Stimulated activated CD4-positive, alpha-beta T cell treated with anti-CD3 and anti-CD28 coated beads, Interleukin-1b, Interleukin-23, amount 100 ng/mL, for 24 hours (primary cell): ENCODE measurements around the gene KDM1A.
"Not testable (repeated sequence)": the region's sequence is repeated elsewhere in the genome, so short reads cannot be mapped to it uniquely, and the experiment has no call there.

Experiments used
- DNase-seq, 4 experiments: peaks; one replicate each; pipeline ENCODE4 v3.0.0-alpha.2; 2020; ENCODE audit warnings: low read depth in 4 of 4, low spot score in 1 of 4

KDM1A gene

GRCh38 chr1:23019094-23019862, at the start of gene KDM1A:
Gene KDM1A (plus strand): TSS chr1:23019468. CDS start chr1:23019597, 129 bp downstream.
- peak; percentile 87 to 98 (median 91) for DNase-seq

DNA sequence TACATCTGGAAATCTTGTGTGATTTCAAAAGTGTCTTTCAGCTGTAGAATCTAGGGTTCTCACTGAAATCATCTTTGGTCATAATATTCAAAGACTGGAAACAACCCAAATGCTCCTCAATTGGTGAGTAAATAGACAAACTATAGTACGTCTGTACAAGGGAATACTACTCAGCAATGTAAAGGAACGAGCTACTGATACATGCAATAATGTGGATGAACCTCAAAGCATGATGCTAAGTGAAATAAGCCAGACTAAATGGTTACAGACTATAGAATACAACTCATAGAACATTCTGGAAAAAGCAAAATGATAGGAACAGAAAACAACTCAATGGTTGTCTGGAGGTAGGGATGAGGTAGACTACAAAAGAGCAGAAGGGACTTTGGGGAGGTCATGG, 49.2 kb upstream of the KDM1A start:
- no peak for DNase-seq

DNA sequence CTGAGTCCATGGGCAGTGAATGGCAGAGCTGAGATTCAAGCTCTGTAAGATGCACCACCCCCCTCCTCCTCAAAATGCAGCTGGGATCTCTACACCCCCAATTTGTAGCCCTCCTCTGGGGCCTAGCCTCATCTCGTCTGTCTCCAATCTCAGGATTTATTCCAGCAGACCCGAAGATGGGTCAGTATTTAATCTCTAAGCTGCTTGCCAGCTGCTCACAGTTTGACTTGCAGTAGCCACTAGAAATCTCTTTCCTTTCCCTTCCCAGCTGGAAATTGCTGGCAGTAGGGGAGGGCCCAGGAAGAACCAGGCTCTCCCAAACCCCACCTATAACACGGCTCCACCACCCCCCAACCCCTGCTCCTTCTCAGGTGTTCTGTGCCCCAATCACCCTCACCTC, 48.1 kb upstream of the KDM1A start:
- DNase-seq = no peak

GRCh38 chr1:22971611-22972405, 47.5 kb upstream of the KDM1A start:
- DNase-seq = no peak

- DNase-seq = no peak
These were observed 46.5 kb upstream of the KDM1A start, which contains the start of gene LACTBL1 for GRCh38 chr1:22972760-22973159. Gene LACTBL1 (minus strand): TSS chr1:22972866. CDS start chr1:22972316, 550 bp downstream.

- DNase-seq = no peak
These were observed 43.6 kb upstream of the KDM1A start for GRCh38 chr1:22975694-22976093.

DNA sequence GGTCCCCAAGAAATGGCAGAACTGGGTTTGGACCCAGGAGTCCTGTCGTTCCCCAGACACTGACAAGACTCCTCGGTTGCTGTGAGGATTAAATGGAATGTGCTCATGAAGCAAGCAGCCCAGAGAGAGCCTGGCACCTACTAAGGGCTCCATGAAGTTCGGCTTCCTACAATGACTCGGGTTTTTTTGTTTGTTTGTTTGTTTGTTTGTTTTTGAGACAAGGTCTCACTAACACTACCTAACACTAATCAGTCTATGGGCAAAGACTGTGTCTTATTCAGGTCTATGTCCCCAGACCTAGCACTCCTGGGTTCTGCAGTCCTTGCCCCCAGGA, 43.2 kb upstream of the KDM1A start:
- no peak for DNase-seq

GRCh38 chr1:22976461-22977243, 42.6 kb upstream of the KDM1A start:
- DNase-seq = peak in 3 of 4 experiments; percentile 6 to 26 (median 17)

- DNase-seq = no peak
These were observed 41.0 kb upstream of the KDM1A start for GRCh38 chr1:22978299-22978698.

- not testable (repeated sequence) for DNase-seq
These were observed 38.8 kb upstream of the KDM1A start for GRCh38 chr1:22980471-22980790.

DNA sequence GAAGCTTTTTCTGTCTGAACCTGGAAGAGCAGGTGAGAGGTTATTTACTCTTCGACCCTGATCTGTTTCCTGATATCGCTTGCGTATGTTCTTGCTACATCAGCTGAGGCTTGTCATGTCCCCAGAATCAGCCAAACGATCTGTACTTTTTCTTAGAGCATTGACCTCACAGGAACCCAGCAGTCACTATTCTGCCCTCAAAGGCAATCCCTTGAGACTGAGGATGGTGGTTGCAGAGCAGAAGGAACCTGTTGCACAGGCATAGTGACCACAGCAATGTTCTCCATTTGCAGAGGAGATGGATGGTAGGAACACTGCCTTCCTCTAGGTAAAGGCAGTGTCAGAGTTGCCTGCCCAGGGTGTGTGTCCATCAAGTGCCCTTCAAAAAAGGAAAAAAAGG, 35.3 kb upstream of the KDM1A start:
- no peak for DNase-seq

- not testable (repeated sequence) for DNase-seq
These were observed 26.9 kb upstream of the KDM1A start for GRCh38 chr1:22992384-22992783.

GRCh38 chr1:22993220-22993795, 26.0 kb upstream of the KDM1A start:
- not testable (repeated sequence) for DNase-seq

- DNase-seq = no peak
These were observed 23.5 kb upstream of the KDM1A start for GRCh38 chr1:22995774-22996173.

GRCh38 chr1:22997528-22997927, 21.7 kb upstream of the KDM1A start:
- DNase-seq = not testable (repeated sequence)

DNA sequence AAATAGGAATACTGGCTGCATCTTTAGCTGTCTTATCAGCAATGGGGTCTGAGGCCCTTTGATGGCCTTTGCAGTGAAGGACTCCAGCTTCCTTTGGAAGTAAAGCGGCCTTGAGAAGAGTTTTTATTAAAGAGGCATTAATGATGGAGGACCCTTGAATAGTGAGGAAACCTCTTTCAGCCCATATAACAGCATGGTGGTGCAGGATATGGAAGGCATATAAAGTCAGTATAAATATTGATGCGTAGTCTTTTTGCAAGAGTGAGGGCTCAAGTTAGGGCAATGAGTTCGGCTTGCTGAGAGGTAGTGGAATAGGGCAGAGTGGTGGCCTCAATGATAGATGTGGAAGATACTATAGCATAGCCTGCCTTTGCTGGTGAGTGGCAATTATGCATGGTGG, 19.1 kb upstream of the KDM1A start:
- not testable (repeated sequence) for DNase-seq

DNA sequence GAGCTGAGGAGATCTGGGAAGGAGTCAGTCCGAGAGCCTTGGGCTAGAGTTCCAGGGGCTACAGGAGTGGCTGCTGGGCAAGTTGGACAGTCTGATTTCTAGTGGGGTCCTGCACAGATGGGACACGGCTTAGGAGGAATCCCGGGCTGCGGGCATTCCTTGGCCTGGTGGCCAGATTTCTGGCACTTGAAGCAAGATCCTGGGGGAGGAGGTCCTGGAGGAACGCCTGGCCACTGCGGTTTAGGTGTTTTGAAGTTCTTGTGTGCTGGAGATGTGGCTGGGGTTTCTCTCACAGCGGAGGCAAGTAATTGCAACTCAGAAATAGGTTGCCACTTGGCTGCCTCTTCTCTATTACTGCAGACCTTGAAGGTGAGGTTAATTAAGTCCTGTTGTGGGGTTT, 17.1 kb upstream of the KDM1A start:
- DNase-seq = not testable (repeated sequence)

GRCh38 chr1:23004112-23004511, 15.2 kb upstream of the KDM1A start:
- DNase-seq = no peak

- DNase-seq = not testable (repeated sequence)
These were observed 14.5 kb upstream of the KDM1A start for GRCh38 chr1:23004769-23005168.

DNA sequence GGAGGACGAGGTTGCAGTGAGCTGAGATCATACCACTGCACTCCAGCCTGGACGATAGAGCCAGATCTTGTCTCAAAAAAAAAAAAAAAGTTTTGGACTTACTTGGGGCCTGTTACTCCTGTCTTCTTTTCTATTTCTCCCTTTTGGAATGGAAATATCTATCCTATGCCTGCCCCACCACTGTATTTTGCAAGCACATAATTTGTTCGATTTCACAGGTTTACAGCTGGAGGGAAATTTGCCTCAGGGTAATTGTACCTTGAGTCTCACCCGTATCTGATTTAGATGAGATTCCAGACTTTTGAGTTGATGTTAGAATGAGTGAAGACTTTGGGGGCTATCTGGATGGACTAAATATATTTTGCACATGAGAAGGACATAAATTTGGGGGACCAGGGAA, 12.2 kb upstream of the KDM1A start:
- DNase-seq = no peak

DNA sequence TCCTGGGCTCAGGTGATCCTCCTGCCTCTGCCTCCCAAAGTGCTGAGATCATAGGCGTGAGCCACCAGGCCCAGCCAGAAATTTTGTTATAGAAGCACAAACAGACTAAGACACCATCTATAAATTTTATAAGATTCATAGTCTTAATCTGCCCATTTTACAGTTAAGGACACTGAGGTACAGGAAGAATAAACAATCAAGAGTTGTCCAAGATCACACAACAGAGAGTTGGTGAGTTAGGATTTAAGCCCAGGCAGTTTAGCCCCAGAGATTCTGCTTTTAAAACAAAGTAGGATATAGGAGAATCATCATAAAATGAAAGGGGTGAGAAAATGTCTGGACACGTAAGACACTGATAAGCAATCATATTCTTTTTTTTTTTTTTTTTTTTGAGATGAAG, 10.4 kb upstream of the KDM1A start:
- no peak for DNase-seq
